K562 (cell line): ENCODE results near the gene HDAC5. TPM values are rescaled to one million over a fixed set of nuclear protein-coding genes. Genes with fewer than 3 reads are reported as not detected.

Experiments used
- ATAC-seq: fragments of 200-7000 bp; cut with Tn5 transposase; 3 replicates; pipeline ENCODE4 v1.9.1; 2020; ENCODE audit warnings: moderate library complexity
- BruUV-seq: library from RNA; stranded (reverse); fragments of 400-500 nt; replicated peaks from 2 replicates; lab custom pipeline; 2021; lab: Mats Ljungman, UMichigan
- CTCF ChIA-PET: fragments of 300-600 bp; formaldehyde crosslinking; extraction: SDS; loops from one replicate; lab custom pipeline; 2021; ENCODE audit warnings: low intra/inter-chr PET ratio; lab: Yijun Ruan, JAX
- POLR2A ChIA-PET: fragments of 300-600, 350-650 bp; sonication (Branson Sonifier 250); formaldehyde crosslinking; extraction: SDS; loops from one replicate; lab custom pipeline; 2021; ENCODE audit warnings: antibody characterized with exemption, inconsistent platforms; lab: Yijun Ruan, JAX
- DNase-seq, 4 experiments: peaks; one replicate each; pipeline versions ENCODE4 v3.0.0 to v3.0.0-alpha.2; 2011 to 2018; ENCODE audit warnings: low spot score in 3 of 4, mixed read lengths in 3 of 4; ENCODE audit errors: extremely low read depth in 1 of 4
- FAIRE-seq: peaks from 2 replicates; lab custom pipeline; 2011; peaks lifted over from hg19 to GRCh38; lab: Jason Lieb, UNC
- H2AFZ ChIP-seq: 2 replicates; pipeline ENCODE4 v1.6.0; 2011; ENCODE audit warnings: low read depth, low read length, control low read depth, inconsistent platforms
- H3K27ac ChIP-seq: fragments of 200-600 bp; 3 replicates; pipeline ENCODE4 v1.8.0; 2011; ENCODE audit warnings: low read depth, mild to moderate bottlenecking, control low read depth, inconsistent platforms, low read length, moderate library complexity, mixed read lengths; ENCODE audit errors: extremely low read depth
- H3K27me3 ChIP-seq, 2 experiments: fragments of 300-600 bp in 1 of 2; 2 replicates in 1 of 2; 3 replicates in 1 of 2; pipeline versions ENCODE4 v1.6.0 to v1.8.0; 2011; ENCODE audit warnings: inconsistent platforms in 2 of 2, low read length in 2 of 2, mild to moderate bottlenecking in 1 of 2, mixed read lengths in 1 of 2, moderate library complexity in 1 of 2; ENCODE audit not compliant: control insufficient read depth in 2 of 2, insufficient read depth in 2 of 2
- H3K36me3 ChIP-seq: fragments of 300-600 bp; 3 replicates; pipeline ENCODE4 v1.8.0; 2011; ENCODE audit warnings: mild to moderate bottlenecking, low read length, inconsistent platforms; ENCODE audit not compliant: control insufficient read depth, insufficient read depth
- H3K4me1 ChIP-seq, 2 experiments: fragments of 200-600 bp in 1 of 2; replicated peaks in 1 of 2; 2 replicates in 1 of 2; 3 replicates in 1 of 2; pipeline versions ENCODE4 v1.5.1 to v1.8.0; 2011; ENCODE audit warnings: inconsistent platforms in 2 of 2, low read length in 2 of 2, mild to moderate bottlenecking in 1 of 2, mixed read lengths in 1 of 2, moderate library complexity in 1 of 2; ENCODE audit not compliant: control insufficient read depth in 2 of 2, insufficient read depth in 2 of 2
- H3K4me2 ChIP-seq: 2 replicates; pipeline ENCODE4 v1.6.1; 2011; ENCODE audit warnings: low read length, control low read depth, inconsistent platforms, mixed read lengths; ENCODE audit not compliant: insufficient read depth
- H3K4me3 ChIP-seq: fragments of 200-600 bp; sonication (generic), shearing (Covaris generic); 2 replicates; pipeline ENCODE4 v1.5.1; 2016; ENCODE audit warnings: control low read depth, inconsistent platforms
- H3K79me2 ChIP-seq: fragments of 200-600 bp; 3 replicates; pipeline ENCODE4 v1.8.0; 2011; ENCODE audit warnings: low read length, inconsistent platforms; ENCODE audit not compliant: control insufficient read depth, insufficient read depth
- H3K9ac ChIP-seq, 2 experiments: 2 replicates each; pipeline versions ENCODE4 v1.6.0 to v1.6.1; 2011; ENCODE audit warnings: low read depth in 2 of 2, low read length in 2 of 2, control low read depth in 1 of 2, inconsistent platforms in 1 of 2, mild to moderate bottlenecking in 1 of 2, mixed read lengths in 1 of 2; ENCODE audit not compliant: insufficient read depth in 1 of 2
- H3K9me1 ChIP-seq: one replicate; pipeline ENCODE4 v1.6.0; 2011; ENCODE audit warnings: inconsistent platforms, mild to moderate bottlenecking, low read length, moderate library complexity; ENCODE audit not compliant: control insufficient read depth, insufficient read depth
- H3K9me3 ChIP-seq: replicated peaks from 2 replicates; pipeline ENCODE4 v1.5.1; 2011; ENCODE audit warnings: low read depth, low read length, inconsistent platforms; ENCODE audit not compliant: control insufficient read depth, insufficient read depth
- H4K20me1 ChIP-seq: replicated peaks from 2 replicates; pipeline ENCODE4 v1.6.1; 2011; ENCODE audit warnings: low read length, inconsistent platforms, mixed read lengths; ENCODE audit not compliant: control insufficient read depth, insufficient read depth
- MAFG ChIP-seq: fragments of 450-650 bp; conservative IDR thresholded peaks from 2 replicates; pipeline ENCODE4 v1.6.1; 2016; ENCODE audit warnings: missing genetic modification characterization, missing compliant biosample characterization
- VEZF1 ChIP-seq: fragments of 200-800 bp; sonication (Bioruptor generic); IDR thresholded peaks from 2 replicates; pipeline ENCODE4 v1.6.1; 2017; ENCODE audit warnings: missing genetic modification characterization, missing compliant biosample characterization
- WGBS: fragments of 100-300 bp; shearing (Covaris generic); methylation state at CpG from one replicate; pipeline ENCODE4 v1.1.6; 2016; ENCODE audit warnings: low coverage, mixed read lengths; ENCODE audit not compliant: insufficient coverage; ENCODE audit errors: missing lambda C conversion rate; 5-methylcytosine and 5-hydroxymethylcytosine counted together
- in situ Hi-C: fragments of 300-500 bp; cut with MboI; formaldehyde crosslinking; loops from 4 replicates; pipeline ENCODE4 v1.15.0; 2018; ENCODE audit warnings: inconsistent platforms, mixed read lengths
- intact Hi-C: fragments of 100-400 bp; cut with micrococcal nuclease; formaldehyde crosslinking; loops from 2 replicates; pipeline ENCODE4 v1.14.2; 2022
- polyA plus RNA-seq, 8 experiments: library from polyadenylated mRNA; depleted of rRNA in 4 of 8; stranded (reverse) in 5 of 8; unstranded in 3 of 8; fragments of >200 nt; fragmentation: Nextera tagmentation in 2 of 8; fragmentation: Illumina TruSeq in 1 of 8; extraction: Ambion mirVana in 2 of 8; extraction: Trizol in 1 of 8; gene quantifications; 2 replicates each; pipeline versions ENCODE4 v1.2.1 to v1.2.3, GENCODE V29; 2011 to 2014; ENCODE audit warnings: inconsistent platforms in 1 of 8, missing spikeins in 1 of 8
- total RNA-seq, 7 experiments: library from RNA; depleted of rRNA in 6 of 7; stranded (reverse); fragments of >200 nt in 6 of 7; fragmentation: Illumina TruSeq in 2 of 7; extraction: Trizol in 2 of 7; gene quantifications; 2 replicates each; pipeline versions ENCODE4 v1.2.1 to v1.2.3, GENCODE V29; 2011 to 2021; ENCODE audit warnings: low replicate concordance in 1 of 7

Gene HDAC5
- total and polyA plus RNA-seq, 9 of the 15 experiments (the other 6 are each of a cell fraction or from before 2014, with no cell fraction given) = 0.45 to 26.2 (median 16.4) TPM

DNA sequence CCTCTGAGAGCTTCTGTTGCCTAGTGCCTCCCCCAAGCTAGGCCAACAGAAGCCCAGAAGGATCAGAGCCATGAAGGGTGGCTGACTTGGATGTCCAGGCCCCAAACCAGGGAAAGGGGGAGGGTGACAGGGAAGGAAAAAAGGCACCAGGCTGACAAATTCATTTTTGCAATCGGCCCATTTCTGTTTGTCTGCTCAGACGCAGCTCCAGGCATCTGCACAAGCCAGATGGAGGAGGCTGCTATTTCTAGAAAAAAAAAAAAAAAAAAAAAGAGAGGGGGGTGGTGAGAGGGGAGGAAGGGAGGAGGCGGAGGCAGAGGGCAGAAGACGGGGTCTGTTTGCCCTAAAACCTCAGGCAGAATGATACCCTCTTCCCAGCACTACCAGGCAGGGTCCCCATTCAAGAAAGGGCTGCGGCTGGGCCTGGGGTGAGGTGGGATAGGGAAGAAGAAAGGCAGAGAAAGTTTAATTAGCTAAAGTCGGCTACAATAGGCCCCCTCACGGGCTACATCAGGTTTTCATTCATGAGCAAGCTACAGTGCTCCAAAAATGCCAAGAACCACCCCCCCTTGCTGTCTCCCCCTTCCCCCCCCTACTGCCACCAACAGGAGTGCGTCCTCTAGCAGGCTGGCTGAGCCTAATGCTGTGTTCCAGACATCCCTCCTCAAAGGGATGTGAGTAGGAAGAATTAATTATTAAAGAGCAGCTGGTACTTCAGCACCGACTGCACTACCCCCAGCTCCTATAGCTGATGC is 2.4 kb downstream of the HDAC5 start:
- ATAC-seq = no peak
- TF ChIP-seq VEZF1 (CRISPR knock-in tag) = peak; percentile 55; the same call in 1 of the 2 replicates
- TF ChIP-seq MAFG (tag) = no peak
- in situ Hi-C loops = no loop called here
- Histone ChIP-seq H3K4me2 (no peak overlapping the region), H3K9ac (no peak overlapping the region), H3K27me3 (no peaks in the 10 kb centered on the region; a peak in 1 of 5 replicates), H3K9me1 (no peaks in the 10 kb centered on the region), H3K4me1 (peaks cover 10 to 43% of the 10 kb centered on the region in 2 experiments; a peak in 4 of 5 replicates), H3K9me3 (no peaks in the 10 kb centered on the region), H2AFZ (no peak overlapping the region), H4K20me1 (peaks cover 19% of the 10 kb centered on the region; the same call in 1 of the 2 replicates), H3K79me2 (peaks cover 12% of the 10 kb centered on the region), H3K27ac (no peak overlapping the region), H3K36me3 (no peaks in the 10 kb centered on the region; the same call in 2 of the 3 replicates), H3K4me3 (no peak overlapping the region)
- ChIA-PET POLR2A (interaction anchor here (0.6 to 4.5 kb wide), 4 partner anchors 8 to 354 kb away, joined by 3 to 49 read pairs (median 3); no protein-coding TSS in a partner anchor), CTCF (no interaction called here)
- intact Hi-C loops = no loop called here
- DNase-seq = no peak
- BruUV-seq = no TSS peak
- WGBS = 45% methylated on average over 4 of the region's 9 CpGs
- no peak for FAIRE-seq
